Dermis blood vessel endothelial cell (primary cell): ENCODE measurements around the gene SEMA4B. TPM values are rescaled to one million over a fixed set of nuclear protein-coding genes. Genes with fewer than 3 reads are reported as not detected.
"Not testable (repeated sequence)": the region's sequence is repeated elsewhere in the genome, so short reads cannot be mapped to it uniquely, and the experiment has no call there.

Experiments
- DNase-seq: peaks from one replicate; pipeline ENCODE4 v3.0.0; 2010
- total RNA-seq: library from RNA; depleted of rRNA; stranded (reverse); fragments of >200 nt; gene quantifications from 2 replicates; pipeline ENCODE4 v1.2.3, GENCODE V29; 2014

Gene SEMA4B
- total RNA-seq, 1 donor from 2014 or later = 6.3 TPM

GRCh38 chr15:90262426-90262825 lies 61.3 kb downstream of the SEMA4B start:
- no peak for DNase-seq

- DNase-seq = peak; percentile 60
Measured at GRCh38 chr15:90264671-90265070, 63.5 kb downstream of the SEMA4B start.

- peak; percentile 95 for DNase-seq
Measured at GRCh38 chr15:90265271-90266060, 64.3 kb downstream of the SEMA4B start, which contains the start of gene NGRN. NGRN (plus strand) TSS chr15:90265672; CDS start chr15:90265713, 41 bp downstream.

GRCh38 chr15:90266061-90266431 lies 64.9 kb downstream of the SEMA4B start:
- peak; percentile 59 for DNase-seq

- peak; percentile 51 for DNase-seq
Measured at GRCh38 chr15:90266485-90266884, 65.4 kb downstream of the SEMA4B start.

GRCh38 chr15:90268415-90268814 lies 67.3 kb downstream of the SEMA4B start:
- DNase-seq = no peak

GRCh38 chr15:90270502-90271150 lies 69.5 kb downstream of the SEMA4B start:
- DNase-seq = no peak

GRCh38 chr15:90271459-90272166 lies 70.5 kb downstream of the SEMA4B start:
- no peak for DNase-seq

- DNase-seq = not testable (repeated sequence)
Measured at GRCh38 chr15:90278467-90278866, 77.3 kb downstream of the SEMA4B start.

Other genes with a start within 250 kb of the SEMA4B start
- gene ZNF710, start 200.0 kb upstream of the SEMA4B start, total RNA-seq = 10.2 and 10.7 TPM in 2 replicates
- gene IDH2, start 98.9 kb upstream of the SEMA4B start, total RNA-seq = 77.3 and 127 TPM in 2 replicates
- 22.5 and 26.2 TPM in 2 replicates for gene CIB1, start 32.6 kb downstream of the SEMA4B start, total RNA-seq
- 11.7 and 13.6 TPM in 2 replicates for gene GDPGP1, start 32.9 kb downstream of the SEMA4B start, total RNA-seq
- 0.09 and 0.17 TPM in 2 replicates for gene TTLL13, start 48.2 kb downstream of the SEMA4B start, total RNA-seq
- 68.1 and 92.9 TPM in 2 replicates for gene NGRN, start 64.3 kb downstream of the SEMA4B start, total RNA-seq
- gene ZNF774, start 151.0 kb downstream of the SEMA4B start, total RNA-seq = 1.4 and 2.2 TPM in 2 replicates
- 233 and 524 TPM in 2 replicates for gene IQGAP1, start 186.9 kb downstream of the SEMA4B start, total RNA-seq